GM21737 (cell line): ENCODE results near the gene ADAMTSL1.

Source experiments
- ATAC-seq: cut with Tn5 transposase; IDR thresholded peaks from one replicate; pipeline ENCODE4 v1.9.1; 2021; ENCODE audit warnings: mild to moderate bottlenecking, moderate library complexity; ENCODE audit not compliant: unreplicated experiment

ADAMTSL1 gene

GRCh38 chr9:18689921-18690320, 216.0 kb downstream of the ADAMTSL1 start:
- no peak for ATAC-seq

DNA sequence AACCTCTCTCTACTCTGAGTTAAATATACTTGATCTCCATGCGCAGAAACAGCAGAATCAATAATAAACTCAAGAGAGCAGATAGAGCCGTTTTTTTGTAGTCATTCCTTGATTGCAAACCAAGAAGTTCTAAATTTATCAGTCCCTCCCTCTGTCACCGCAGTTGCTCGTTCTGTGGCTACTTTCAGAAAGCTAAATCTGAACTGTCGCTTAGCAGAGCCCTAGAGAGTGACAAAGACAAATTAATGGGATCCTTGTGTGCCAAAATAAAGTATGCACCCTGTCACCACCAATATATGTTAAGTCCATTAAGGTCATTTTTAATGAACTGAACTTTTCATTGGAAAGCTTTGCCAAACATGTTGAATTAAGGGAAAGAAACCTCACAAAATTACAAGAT, 218.3 kb downstream of the ADAMTSL1 start:
- ATAC-seq = no peak

DNA sequence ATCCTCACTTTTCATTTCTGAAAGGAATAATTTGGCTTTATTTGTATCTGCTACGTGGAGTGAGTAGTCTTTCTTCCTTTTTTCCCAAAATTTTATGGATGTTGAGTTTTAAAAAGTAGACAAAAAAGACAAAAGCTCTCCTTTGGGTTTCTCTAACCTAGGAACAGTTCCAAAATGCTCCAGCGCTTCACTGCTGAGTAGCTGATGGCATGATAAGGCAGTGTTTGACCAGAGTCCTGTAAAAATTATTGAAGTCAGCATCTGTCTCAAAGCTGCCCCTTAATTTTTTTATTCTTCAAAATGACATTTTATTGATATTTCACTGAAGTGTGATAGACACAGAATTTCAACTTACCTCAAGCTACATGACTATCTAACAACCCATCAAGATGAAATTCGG, 219.0 kb downstream of the ADAMTSL1 start:
- ATAC-seq = no peak

- no peak for ATAC-seq
Measured at GRCh38 chr9:18694959-18695668, 221.2 kb downstream of the ADAMTSL1 start.

GRCh38 chr9:18698992-18699391, 225.0 kb downstream of the ADAMTSL1 start:
- no peak for ATAC-seq

DNA sequence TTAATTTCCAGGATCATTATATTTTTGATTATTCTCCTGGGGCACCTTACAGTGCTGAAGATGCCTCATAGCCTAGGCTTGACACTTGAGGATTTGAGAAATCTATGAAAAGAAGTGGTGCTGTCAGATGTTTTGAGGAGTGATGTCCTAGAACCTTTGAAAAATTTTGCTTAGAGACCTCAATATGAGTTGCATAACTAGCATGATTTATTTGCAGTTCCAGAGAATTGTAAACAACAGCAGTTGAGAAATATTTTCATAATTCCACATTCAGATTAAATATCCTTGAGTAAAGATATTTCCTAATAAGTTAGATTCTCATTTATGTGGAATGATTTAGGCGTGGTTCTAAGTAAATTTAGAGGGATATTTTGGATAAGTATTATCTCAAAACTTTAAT, 225.8 kb downstream of the ADAMTSL1 start:
- ATAC-seq = no peak

DNA sequence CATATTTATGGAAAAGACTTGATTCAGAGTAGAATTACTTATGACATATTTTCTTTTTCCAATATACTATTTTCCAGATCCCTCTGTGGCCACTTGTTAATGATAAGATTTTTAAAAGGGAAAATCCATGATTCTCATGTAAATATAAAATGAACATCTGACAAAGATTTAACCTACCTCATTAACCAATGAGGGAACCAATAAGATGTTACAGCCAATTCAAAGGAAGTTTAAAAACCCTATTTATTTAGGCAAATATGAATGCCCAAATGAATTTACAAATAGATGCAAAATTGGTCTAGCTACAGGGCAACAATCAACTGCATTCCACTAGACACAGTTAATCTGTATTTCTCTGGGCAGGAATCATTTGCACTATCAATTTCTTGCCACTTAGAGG, 226.8 kb downstream of the ADAMTSL1 start:
- ATAC-seq = no peak

DNA sequence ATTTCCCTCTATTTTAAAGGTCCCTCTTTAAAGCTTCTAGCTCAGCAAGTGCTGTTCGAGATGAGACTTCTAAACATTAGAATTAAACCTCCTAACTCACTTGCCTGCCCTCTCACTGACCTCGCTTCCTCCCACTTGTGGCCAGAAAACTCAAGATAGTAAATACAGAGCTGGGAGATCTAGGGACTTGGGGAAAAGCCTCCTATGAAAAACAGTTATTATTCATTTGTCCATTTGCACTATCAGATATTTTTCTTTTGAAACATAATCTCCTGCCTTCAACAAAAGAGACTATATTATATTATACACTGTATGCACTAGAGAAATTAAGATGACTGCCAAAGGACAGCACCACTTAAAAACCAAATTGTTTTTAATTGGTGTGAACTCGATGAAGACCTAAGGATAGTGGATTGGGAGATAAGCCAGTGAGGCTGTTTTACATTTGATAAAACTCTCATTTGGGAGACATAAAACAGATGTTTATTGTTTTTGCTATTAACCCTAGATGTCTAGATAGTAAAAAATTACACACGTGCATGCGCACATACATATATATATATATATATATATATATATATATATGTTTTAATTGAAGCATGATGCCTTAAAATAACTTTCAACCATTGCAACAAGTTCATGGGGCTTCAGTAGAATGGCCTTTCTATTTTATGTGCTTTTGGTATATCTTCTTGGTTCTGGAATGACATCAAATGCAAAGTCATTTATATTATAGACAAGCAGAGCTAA, 229.4 kb downstream of the ADAMTSL1 start:
- ATAC-seq = no peak

- ATAC-seq = no peak
Measured at GRCh38 chr9:18703901-18704379, 230.0 kb downstream of the ADAMTSL1 start.

GRCh38 chr9:18705796-18706392, 231.9 kb downstream of the ADAMTSL1 start:
- ATAC-seq = no peak

DNA sequence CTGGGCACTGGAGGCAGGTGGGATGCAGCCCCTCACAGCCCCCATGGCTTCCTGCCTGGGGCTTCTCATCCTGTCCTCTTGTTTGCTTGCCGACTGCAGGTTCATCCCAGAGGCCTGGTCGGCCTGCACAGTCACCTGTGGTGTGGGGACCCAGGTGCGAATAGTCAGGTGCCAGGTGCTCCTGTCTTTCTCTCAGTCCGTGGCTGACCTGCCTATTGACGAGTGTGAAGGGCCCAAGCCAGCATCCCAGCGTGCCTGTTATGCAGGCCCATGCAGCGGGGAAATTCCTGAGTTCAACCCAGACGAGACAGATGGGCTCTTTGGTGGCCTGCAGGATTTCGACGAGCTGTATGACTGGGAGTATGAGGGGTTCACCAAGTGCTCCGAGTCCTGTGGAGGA, 232.7 kb downstream of the ADAMTSL1 start:
- ATAC-seq = no peak

- ATAC-seq = no peak
Measured at GRCh38 chr9:18707061-18707461, 233.1 kb downstream of the ADAMTSL1 start.

- no peak for ATAC-seq
Measured at GRCh38 chr9:18707489-18708205, 233.7 kb downstream of the ADAMTSL1 start.

DNA sequence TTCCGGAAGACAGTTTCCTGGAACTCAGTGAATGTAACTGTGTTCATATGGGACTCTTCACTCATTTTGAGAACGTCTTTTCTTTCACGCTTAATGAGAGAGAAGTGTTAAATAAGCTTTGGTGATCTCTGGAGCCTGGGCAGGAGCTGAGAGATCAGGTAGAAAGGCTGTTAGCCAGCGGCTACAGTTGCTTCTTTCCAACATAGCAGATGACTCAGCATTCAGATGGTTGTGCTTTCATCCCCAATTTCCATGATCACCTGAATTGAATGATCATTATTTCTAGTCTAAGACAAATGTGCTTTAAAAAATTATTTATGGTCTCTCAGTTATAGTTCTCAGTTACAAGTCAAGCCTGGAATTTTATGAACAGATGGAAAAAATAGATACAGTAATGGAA, 234.5 kb downstream of the ADAMTSL1 start:
- no peak for ATAC-seq

- ATAC-seq = no peak
Measured at GRCh38 chr9:18710065-18710464, 236.1 kb downstream of the ADAMTSL1 start.

DNA sequence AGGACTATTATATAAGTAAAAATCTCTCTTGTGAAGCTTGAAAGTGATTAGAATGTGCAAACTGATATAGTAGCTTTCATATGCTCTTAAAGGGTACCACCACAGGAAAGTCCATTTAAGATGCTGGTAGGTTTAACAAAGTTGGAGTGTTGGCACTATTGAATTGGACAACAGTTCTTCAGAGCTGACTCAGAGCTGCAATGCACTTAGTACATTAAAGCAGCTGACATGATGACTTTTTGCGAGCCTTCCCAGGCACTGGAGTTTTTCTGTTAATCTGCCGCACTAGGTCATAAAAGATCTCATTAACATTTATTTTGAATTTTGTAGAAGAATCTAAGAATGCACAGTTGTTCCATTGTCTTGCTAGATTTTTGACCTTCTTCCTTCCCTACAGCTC, 243.8 kb downstream of the ADAMTSL1 start:
- ATAC-seq = no peak

GRCh38 chr9:18718393-18718792, 244.4 kb downstream of the ADAMTSL1 start:
- no peak for ATAC-seq

DNA sequence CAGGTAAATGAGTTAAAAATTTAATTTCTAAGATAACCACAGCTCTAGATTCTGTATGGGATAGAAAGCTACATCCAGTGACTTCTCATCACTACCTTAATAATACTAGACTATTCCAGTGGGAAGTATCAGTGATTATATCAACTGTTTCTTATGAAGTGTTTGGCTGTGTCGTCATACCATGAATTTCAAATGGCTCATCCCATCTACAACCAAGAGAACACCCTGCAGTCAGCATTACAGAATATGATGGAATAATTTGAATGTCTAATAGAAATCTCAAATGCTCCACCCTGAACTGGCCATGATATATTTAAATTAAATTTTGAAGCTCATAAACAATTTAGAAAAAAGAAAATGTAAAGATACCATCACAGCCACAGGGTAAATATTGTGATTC, 245.0 kb downstream of the ADAMTSL1 start:
- ATAC-seq = no peak

GRCh38 chr9:18720691-18721090, 246.7 kb downstream of the ADAMTSL1 start:
- no peak for ATAC-seq

DNA sequence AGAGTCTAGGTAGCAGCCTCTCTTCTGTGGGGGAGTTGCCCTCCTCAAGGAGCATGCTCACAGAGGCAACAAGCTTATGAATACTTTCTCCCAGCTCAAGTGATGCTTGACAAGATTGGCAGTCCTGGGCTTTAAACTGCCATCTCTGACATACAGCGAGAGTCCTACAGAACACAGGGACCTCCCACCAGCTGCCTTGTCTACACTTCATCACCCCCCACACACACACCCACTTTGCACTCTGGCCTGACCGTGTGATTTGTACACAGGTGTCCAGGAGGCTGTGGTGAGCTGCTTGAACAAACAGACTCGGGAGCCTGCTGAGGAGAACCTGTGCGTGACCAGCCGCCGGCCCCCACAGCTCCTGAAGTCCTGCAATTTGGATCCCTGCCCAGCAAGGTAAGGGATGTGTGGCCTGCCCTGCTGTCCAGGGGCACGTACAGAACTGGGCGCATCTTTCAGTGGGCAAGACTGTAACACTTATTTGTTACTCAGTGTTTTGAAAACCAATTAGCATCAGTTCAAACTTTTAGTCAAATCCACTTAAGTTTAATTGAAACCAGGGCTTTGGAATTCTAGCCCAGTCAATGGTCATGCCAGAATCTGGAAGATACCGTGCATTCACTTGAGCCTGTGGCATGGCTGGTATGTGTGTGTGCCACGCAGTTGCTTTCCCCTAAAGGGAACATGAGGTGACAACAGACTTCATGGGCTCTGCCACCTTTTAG, 247.5 kb downstream of the ADAMTSL1 start:
- ATAC-seq = no peak

DNA sequence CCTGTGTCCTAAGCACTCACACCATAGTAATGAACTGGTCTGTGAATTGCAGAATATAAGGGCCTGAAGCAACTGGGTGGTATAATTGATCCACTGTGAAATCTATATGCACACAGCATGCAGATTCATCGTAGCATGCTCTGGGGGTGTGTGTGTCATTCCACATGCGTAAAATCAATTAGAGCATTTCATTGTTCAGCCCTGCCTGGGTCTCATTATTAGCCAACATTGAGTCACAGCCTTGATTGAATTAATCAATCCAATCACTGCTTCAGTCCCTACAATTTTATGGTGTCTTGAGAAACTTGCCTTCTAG, 248.0 kb downstream of the ADAMTSL1 start:
- no peak for ATAC-seq
